Measurements from ENCODE around the gene TNNI2.
"Not testable (repeated sequence)": the region's sequence is repeated elsewhere in the genome, so short reads cannot be mapped to it uniquely, and the experiment has no call there.

Gene TNNI2

DNA sequence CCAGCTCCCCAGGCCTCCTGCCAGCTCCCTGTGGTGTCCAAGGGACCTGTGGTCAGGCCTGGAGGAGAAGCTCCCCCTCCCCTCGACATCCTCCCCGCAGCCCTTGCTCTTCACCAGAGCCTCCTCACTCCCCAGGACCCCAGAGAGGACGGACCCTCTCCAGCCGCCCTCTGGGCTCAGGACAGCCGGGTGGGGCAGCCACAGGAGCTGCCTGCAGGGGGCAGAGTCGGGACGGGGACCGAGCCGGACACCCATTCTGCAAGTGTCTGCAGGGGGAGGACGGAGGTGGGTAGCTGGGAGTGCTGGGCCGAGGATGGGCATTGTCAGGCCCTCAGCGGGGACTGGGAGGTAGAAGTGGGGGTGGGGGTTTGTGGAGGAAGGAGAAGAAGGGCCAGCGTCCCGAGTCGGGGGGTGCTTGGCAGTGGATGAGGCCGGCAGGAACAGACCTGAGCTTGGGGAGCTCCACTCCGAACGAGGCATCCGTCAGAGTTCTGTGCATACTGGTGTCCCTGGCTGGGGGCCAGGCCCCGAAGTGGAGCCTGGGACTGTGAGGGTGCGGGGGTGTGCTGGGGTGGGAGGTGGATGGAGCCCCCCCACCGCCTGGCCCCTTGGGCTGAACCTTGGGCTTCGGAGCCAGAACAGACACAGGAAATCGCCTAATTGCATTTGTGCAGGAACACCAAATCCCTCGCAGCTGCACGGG lies 37.7 kb downstream of the TNNI2 start:
- no peak for DNase-seq

DNA sequence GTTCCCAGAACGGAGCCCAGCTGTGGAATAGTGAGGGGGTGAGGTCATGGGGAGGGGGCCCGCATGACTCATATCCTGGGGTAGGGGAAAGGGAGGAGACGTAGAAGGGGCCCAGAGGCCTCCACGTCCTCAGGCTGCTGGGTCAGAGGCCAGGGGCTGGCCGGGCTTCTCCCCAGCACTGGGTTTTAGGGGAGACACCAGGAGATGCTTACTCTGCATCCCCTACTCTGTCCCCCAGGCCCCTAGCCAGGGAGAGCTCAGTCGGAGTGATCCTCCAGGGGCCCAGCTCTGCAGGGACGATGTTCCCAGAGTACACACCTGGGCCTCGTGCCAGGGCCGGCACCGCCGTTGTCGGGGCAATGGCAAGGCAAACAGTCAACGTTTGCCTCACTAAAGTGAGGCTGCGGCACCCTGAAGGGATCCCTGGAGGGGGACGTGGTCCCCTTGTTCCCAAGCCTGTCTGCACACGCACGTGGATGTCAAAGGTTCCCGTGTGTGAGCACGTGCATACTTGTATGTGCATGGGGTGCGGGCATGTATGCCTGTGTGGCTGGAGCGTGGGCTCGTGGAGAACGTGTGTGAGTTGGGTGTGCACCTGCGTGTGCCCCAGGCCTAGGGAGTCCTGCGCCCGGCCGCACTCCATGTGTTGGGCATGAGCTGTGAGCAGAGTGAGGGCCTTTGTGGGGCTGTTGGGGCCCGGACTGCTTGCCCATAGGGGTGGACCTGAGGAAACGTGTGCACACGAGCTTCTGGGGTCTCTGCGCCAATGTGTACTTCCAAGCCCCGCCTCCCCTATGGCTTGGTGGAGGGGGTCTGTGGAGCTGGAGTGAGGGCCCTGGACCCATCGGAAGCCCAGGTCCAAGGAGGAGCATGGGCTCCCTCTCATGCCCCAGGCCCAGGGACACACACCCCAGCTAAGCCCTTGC lies 38.7 kb downstream of the TNNI2 start:
- DNase-seq, result no peak

DNA sequence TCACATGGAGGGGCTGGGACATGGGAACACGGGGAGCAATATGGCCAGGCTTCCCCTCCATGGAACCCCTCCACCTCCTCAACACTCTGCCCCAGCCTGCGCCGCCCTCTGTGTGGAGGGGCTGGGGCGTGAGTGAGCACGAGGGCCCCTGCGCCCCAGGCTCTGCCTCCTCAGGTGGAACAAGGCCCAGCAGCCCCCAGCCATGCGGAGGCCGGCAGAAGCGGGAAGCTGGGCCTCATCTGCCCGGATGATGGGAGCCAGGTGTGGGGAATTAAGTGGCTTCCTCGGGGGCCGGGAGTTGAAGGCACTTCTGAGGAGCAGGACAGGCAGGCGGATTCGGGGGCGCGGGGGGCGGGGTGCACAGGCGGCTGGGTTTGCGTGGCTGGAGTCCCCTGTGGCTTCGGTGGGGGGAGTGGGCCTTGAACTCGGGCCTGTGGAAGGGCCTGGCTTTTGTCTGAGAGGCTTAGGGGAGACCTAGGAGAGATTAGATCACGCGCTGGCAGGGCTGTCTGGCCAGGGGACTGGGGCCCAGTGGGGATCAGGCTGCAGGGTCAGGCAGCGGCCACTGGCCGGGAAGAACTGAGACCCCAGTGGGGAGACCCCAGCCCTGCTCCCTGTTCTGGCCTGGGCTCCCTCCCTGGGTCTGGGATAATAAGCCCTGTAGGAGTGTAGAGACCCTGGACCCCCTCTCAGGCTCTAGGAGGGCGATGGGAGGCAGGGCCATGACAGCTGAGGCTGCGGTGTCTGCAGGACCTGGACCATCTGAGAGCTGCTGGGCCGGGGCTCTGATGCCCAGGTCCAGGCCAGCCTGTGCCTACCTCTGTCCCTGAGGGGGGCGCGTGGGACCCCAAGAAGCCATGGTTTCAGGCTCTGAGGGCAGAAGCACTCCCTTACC lies 39.6 kb downstream of the TNNI2 start:
- DNase-seq, result no peak

DNA sequence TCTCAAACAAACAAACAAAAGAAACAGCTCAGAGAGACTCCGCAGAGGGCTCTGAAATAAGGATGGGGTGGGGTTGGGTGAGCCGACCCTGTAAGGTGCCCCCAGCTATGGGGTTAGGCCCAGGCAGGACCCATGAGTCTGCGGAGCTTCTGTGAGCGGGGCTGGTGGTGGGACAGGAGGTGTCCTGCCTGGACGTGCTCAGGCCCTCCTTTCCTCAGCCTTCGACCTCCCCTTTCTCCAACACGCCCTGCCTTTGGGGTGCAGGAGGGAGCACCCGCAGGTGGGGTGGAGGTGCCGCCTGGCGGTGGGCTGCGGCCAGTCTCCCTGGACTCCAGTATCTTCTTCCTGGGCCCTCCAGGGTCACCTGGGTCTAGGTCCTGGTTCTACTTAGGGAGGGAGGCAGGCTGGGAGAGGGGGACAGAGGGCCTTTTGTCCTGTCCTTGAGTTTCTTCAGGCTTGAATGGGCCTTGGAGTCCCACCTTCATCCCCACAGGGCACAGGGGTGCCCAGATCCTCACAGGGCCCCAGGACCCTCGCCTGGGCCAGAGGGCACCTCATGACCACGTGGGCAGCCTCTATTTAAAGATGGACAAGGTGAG lies 40.7 kb downstream of the TNNI2 start:
- no peak for DNase-seq

DNA sequence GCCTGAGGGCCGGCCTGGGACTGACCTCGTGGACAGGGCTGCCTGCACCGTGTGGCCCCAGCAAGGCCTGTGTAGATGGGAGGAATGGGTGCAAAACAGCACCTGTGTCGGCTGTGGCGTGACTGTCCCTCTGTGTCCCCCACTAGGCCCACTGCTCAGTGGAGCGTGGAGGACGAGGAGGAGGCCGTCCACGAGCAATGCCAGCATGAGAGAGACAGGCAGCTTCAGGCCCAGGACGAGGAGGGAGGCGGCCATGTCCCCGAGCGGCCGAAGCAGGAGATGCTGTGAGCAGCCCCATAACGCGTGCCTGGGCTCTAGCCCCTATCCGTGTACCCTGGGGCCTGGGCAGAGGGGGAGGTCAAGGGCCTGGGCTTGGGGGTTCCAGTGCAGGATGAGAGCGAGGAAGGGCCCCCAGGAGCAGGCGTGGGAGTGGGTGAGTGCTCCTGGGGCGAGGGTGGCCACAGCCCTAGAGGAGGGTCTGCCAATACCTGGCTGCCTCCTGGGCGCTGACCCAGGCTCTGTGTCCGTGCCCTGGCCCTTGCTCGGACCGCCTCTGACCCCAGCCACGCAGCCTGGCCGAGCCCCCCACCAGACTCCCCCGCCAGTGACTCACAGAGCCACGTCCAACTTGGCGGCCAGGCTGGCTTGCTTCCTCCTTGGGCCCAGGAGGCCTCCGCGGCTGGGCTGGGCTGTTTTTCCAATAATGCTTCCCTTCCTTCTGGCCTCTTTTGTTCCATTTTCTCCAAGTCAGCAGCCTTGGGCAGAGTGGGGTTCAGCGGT lies 41.4 kb downstream of the TNNI2 start:
- DNase-seq, result no peak

DNA sequence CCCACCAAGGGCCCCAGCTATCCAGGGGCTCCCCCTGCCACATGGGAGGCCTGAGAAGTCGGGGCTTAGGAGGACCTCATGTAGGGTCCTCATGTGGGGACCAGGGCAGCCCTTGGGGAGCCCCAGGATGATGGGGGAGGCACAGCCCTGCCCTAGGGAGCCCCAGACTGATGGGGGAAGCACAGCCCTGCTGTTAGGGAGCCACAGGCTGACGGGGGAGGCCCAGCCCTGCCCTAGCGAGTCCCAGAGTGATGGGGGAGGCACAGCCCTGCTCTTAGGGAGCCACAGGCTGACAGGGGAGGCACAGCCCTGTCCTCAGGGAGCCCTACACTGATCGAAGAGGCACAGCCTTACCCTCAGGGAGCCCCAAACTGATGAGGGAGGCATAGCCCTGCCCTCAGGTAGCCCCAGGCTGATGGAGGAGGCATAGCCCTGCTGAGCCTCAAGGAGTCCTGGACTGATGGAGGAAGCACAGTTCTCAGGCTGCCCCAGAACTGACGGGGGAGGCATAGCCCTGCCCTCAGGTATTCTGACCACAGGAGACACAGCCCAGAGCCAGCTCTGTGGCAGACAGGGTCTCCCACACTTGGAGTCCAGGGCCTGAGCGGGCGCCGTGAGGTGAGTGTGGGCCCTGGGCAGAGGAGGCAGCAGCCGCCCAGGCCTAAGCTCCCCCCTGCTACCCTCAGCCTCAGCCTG lies 42.1 kb downstream of the TNNI2 start:
- DNase-seq, result no peak

DNA sequence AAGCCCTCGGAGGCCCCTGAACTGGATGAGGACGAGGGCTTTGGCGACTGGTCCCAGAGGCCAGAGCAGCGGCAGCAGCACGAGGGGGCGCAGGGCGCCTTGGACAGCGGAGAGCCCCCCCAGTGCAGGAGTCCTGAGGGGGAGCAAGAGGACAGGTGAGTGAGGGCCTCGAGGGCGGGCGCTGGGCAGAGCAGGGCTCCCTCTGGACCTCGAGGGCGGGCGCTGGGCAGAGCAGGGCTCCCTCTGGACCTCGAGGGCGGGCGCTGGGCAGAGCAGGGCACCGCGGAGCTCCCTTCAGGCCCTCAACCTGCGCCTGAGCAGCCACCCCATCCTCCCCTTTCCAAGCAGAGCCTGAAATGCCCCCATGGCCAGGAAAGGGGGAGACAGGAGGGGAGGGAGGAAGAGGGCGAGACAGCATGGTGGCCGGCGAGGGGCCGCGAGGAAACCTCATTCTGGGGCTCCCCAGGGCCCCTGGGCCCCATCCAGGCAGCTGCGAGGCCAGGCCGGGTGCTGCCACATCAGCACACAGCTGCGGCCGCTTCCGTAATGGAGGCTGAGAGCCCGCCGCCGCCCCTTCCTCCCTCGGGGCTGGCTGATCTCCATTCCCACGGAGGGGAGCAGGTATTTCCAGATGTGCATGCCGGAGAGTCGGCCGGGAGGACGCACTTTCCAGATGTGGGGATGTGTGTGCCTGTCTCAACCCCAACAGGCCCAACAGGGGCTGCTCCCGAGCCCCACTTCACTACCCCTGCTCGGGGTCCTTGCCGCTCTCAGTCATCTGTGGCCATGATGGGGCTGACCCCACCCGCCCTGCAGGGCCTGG lies 42.9 kb downstream of the TNNI2 start:
- DNase-seq, result no peak

DNA sequence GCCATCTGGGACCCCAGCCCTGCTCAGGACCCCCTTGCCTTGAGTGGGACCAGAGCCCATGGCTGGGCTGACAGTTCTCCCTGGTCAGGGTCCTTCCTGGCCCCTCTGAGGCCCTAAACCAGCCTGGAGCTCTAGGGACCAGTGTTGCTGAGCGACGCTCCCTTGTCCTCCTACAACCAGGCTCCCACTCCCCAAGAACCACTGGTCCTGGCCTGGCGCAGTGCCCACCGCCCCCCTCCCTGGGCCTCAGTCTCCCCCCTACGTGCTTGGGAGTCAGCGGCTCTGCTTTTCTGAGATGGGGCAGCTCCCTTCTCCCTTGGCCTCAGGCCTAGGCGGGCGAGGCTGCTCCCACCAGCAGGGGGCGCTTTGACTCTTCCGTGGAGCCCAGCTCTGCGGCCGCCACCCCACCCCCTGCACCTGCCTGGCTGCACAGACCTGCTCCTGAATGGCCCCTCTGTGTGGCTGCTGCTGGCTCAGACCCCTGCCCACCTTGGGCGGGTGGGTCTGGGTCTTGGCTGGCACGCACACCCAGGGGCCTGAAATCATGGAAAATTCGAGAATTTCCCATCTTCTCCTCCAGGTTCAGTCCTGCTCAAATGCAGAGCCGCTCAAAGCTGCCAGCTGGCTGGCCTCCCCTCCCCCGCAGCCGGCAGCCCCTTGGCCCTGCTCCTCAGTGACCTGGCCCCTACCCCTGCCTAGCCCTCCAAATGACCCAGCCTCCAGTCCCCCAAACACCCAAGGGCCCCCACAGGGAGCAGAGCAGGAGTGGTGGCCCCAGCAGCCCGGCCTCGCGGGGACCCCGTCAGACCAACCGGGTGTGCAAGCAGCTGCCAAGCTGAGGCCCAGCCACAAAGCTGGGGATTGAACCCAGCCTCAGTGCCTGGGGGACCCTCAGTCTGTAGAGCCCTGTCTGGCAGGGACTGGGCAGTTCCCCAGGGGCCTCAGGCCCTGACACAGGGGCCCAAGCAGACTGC lies 43.8 kb downstream of the TNNI2 start:
- DNase-seq, result no peak

DNA sequence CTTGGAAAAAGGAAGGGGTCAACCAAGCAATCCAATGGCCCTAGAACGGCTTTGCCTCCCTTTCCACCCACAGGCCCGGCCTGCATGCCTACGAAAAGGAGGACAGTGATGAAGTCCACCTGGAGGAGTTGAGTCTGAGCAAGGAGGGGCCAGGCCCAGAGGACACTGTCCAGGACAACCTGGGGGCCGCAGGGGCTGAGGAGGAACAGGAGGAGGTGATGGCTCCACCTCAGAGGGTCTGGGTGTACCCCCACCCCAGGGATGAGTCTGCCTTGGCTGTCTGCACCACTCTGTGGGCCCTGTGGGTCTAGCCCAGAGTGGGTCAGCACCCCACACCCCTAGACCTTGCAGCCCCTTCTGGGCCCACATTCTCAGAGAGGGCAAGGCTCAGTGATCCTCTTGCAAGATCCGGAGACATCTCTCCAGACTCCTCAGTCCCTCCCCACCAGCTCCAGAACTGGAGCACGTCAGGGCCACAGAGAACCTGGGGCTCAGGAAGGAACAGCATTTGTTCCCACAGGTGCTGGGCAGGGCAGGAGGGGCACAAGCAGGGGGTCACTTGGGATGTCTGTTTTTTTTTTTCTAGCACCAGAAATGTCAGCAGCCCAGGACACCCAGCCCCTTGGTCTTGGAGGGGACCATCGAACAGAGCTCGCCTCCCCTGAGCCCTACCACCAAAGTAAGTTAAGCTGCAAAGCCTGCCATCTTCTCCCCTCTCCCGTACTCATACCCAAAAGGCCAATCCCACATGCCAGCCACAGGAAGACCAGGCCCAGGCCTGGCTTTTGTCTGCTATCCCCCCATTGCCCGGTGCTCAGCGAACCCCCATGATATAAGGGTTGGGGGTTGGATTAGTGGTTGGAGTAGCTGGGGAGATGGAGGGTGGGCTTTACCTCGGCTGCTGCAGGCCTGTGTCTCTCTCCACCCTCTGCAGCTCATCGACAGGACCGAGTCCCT lies 44.8 kb downstream of the TNNI2 start:
- no peak for DNase-seq

DNA sequence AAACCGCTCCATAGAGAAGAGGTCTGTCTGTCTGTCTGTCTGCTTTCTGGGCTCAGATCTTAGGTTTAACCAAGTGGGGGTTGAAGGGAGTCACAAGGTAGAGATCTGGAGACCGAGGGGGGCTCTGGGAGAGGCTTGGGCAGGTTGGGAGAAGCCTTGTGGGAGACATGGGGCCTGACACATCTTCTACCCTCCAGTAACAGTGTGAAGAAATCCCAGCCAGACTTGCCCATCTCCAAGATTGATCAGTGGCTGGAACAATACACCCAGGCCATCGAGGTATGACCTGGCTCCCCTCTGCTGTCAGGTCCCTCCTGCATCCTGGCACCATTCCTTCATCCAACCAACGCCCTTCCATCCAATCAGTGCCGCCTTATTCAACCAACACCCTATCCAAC lies 45.5 kb downstream of the TNNI2 start:
- no peak for DNase-seq

DNA sequence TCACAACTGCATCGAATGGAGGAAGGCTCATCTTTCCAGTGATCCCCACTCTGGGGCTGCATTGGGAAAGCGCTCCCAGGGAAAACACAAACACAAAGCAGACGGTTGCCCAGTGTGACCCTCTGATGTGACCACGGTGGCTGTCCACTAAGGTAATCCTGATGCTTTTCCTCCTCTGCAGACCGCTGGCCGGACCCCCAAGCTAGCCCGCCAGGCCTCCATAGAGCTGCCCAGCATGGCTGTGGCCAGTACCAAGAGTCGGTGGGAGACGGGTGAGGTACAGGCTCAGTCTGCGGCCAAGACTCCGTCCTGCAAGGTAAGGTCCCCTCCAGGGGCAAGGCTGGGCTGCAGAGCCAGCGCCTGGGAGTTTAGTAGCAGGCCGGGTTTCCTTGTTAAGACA lies 47.8 kb downstream of the TNNI2 start:
- not testable (repeated sequence) for DNase-seq

DNA sequence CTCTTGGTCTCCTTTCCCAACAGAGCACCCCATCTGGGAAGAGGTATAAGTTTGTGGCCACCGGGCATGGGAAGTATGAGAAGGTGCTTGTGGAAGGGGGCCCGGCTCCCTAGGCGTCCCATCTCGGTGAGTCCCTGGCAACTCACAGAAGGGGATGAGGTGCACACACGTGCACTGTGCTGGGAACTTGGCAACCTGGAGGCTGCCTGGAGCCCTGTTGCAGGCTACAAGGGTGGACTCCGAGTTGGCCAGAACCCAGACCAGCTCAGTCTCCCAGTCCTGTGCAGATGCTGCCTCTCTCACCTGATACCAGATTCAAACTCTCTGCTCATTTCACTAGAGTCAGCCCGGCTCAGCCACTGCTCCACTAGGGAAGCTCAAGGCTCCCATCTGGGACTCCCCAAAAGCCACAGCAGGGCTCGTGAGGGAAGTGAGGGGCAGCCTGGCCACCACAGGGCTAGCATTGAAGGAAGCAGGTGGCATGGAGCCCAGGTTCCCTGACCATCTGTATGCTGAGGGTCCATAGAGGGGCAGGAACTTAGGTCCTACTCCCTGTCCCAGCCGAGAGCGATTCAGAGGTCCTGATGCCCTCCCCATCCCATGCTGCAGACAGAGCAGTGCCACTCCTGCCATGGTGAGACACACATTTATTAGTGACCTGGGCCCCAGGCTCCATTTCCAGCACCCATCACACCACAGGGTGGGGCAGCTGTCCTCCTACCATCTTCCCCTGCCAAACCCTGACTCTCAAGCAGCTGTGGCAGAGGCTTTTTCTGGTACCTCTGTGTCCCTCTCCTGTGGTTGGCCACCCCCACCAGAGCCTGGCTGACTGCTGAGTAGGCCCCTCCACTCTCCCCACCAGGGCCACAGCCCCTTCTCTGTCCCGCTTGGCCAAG lies 48.9 kb downstream of the TNNI2 start:
- DNase-seq, result no peak

DNA sequence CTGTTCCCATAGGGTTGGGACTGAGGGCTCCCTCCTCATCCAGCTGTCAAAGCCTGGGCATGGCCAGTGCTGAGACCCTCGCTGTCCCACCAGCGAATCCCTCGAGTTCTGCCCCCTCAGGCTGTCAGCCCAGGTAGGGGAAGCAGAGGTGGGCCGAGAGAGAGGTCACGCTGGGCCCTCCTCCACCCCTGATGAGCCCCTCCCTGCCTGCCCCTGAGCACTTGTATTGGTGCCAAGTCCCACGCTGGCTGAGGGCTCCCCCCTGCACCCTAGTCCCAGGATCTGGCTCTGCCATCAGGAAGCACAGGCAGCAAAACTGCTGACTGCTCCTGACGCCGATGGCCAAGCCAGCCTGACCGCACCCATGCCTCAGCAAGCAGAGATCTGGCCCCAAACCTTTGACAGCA lies 49.6 kb downstream of the TNNI2 start:
- no peak for DNase-seq

DNA sequence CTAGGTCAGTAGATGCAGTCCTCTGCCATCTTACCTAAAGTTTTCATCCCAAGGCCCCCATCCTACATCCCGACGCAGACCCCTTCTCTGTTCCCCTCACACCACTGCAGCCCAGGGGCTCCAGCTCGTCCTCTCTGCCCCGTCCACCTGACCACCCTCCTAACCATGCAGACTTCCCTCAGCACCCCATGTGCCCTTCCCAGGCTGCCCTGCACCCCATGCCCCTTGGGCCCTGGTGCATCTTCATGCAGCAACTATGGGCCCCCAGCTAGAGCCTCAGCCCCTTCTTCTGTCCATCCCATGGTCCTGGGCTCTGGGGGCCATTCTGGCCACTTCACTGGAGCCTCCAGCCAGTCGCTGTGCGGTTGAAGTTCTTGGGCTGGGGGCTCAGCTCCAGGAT lies 50.0 kb downstream of the TNNI2 start:
- DNase-seq, result no peak

DNA sequence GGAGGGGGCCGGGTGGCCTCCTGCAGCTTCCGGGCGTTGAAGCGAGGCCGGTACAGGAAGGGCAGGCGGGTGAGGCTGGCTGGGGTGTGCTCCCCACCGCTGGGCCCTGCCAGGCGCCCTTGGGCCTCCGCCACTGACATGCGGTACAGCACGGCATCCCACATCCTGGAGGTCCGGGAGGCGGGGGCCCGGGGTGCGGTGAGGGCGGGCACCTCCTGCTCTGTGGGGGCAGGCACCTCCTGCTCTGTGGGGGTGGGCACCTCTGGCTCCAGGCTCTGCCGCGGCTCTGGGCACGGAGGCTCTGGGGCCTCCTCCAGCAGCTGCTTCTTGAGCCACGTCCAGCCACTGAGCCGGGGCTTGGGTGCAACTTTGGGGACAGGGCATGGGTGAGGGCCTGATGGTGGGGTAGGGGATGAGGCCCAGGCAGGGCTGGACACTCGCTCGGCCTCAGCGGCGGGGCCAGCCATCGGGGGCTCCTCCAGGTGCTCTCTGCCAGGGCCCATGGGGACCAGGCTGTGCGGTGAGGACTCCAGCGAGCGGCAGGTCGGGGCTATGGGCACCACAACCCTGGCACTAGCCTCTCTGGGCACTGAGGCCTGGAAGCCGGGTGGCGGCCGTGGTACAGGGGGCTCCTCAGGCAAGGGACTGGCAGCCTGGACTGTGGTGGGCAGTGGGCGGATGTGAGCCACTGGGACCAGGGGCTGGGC lies 50.6 kb downstream of the TNNI2 start:
- no peak for DNase-seq

Measured in NCI-H1436 treated with DMSO at 0.1 percent for 48 hours (cell line).